Liver (tissue), 9 donors: ENCODE results near the gene GPR61. TPM values are rescaled to one million over a fixed set of nuclear protein-coding genes. Genes with fewer than 3 reads are reported as not detected.

Source experiments
- DNase-seq: peaks from one replicate; pipeline ENCODE4 v3.0.0-alpha.2; 2017; ENCODE audit warnings: low spot score
- H3K27ac ChIP-seq, 2 donors: one replicate each; pipeline ENCODE4 v1.7.0; 2013; ENCODE audit warnings: inconsistent platforms in 2 of 2, low read length in 2 of 2, control low read depth in 1 of 2, low read depth in 1 of 2, mild to moderate bottlenecking in 1 of 2
- H3K27me3 ChIP-seq, 4 donors: one replicate each; pipeline versions ENCODE4 v1.6.1 to v1.7.0; 2013; ENCODE audit warnings: low read length in 3 of 4, inconsistent platforms in 1 of 4, mild to moderate bottlenecking in 1 of 4, moderate library complexity in 1 of 4; ENCODE audit not compliant: control insufficient read depth in 4 of 4, insufficient read depth in 4 of 4
- H3K36me3 ChIP-seq, 4 donors: one replicate each; pipeline versions ENCODE4 v1.6.1 to v1.7.0; 2013; ENCODE audit warnings: low read length in 3 of 4, mild to moderate bottlenecking in 3 of 4, low read depth in 1 of 4, moderate library complexity in 1 of 4; ENCODE audit not compliant: control insufficient read depth in 4 of 4, insufficient read depth in 3 of 4
- H3K4me1 ChIP-seq, 4 donors: one replicate each; pipeline versions ENCODE4 v1.6.1 to v1.7.0; 2013; ENCODE audit warnings: low read length in 3 of 4, mild to moderate bottlenecking in 3 of 4, moderate library complexity in 1 of 4; ENCODE audit not compliant: control insufficient read depth in 4 of 4, insufficient read depth in 4 of 4
- H3K4me3 ChIP-seq, 3 donors: one replicate each; pipeline versions ENCODE4 v1.6.1 to v1.7.0; 2013; ENCODE audit warnings: low read length in 3 of 3, control low read depth in 1 of 3, low read depth in 1 of 3, mild to moderate bottlenecking in 1 of 3
- H3K9ac ChIP-seq, 2 donors: one replicate each; pipeline ENCODE4 v1.7.0; 2013; ENCODE audit warnings: low read length in 2 of 2, mild to moderate bottlenecking in 2 of 2, moderate library complexity in 2 of 2, control low read depth in 1 of 2, low read depth in 1 of 2
- H3K9me3 ChIP-seq, 4 donors: one replicate each; pipeline versions ENCODE4 v1.6.1 to v1.7.0; 2013; ENCODE audit warnings: low read length in 3 of 4; ENCODE audit not compliant: control insufficient read depth in 4 of 4
- EGR1 ChIP-seq, 2 donors: IDR thresholded peaks; 2 replicates each; pipeline ENCODE4 v1.6.1; 2016 to 2018; ENCODE audit warnings: antibody characterized with exemption in 2 of 2, low read depth in 2 of 2
- FOXA2 ChIP-seq: IDR thresholded peaks from 2 replicates; pipeline ENCODE4 v1.6.1; 2016; ENCODE audit warnings: antibody characterized with exemption
- HNF4A ChIP-seq, 2 donors: conservative IDR thresholded peaks; 2 replicates each; pipeline ENCODE4 v1.6.1; 2016; ENCODE audit warnings: antibody characterized with exemption in 2 of 2, mild to moderate bottlenecking in 2 of 2
- HNF4G ChIP-seq: IDR thresholded peaks from 2 replicates; pipeline ENCODE4 v1.6.1; 2016; ENCODE audit warnings: antibody characterized with exemption
- JUND ChIP-seq, 2 donors: IDR thresholded peaks; 2 replicates each; pipeline ENCODE4 v1.6.1; 2016; ENCODE audit warnings: antibody characterized with exemption in 2 of 2
- NR2F2 ChIP-seq: IDR thresholded peaks from 2 replicates; pipeline ENCODE4 v1.6.1; 2016; ENCODE audit warnings: antibody characterized with exemption
- RAD21 ChIP-seq, 2 donors: IDR thresholded peaks; 2 replicates each; pipeline ENCODE4 v1.6.1; 2016; ENCODE audit warnings: antibody characterized with exemption in 2 of 2, mild to moderate bottlenecking in 2 of 2
- RXRA ChIP-seq, 2 donors: IDR thresholded peaks; 2 replicates each; pipeline ENCODE4 v1.6.1; 2017 to 2018; ENCODE audit warnings: antibody characterized with exemption in 2 of 2, mild to moderate bottlenecking in 1 of 2
- YY1 ChIP-seq: IDR thresholded peaks from 2 replicates; pipeline ENCODE4 v1.6.1; 2016; ENCODE audit warnings: antibody characterized with exemption, mild to moderate bottlenecking
- WGBS: extraction: QIAGEN DNeasy Blood & Tissue Kit; methylation state at CpG from one replicate; pipeline ENCODE4 v1.1.7; 2013; 5-methylcytosine and 5-hydroxymethylcytosine counted together
- polyA plus RNA-seq, 2 donors: library from polyadenylated mRNA; stranded (reverse) in 1 of 2; unstranded in 1 of 2; fragments of 200-250 nt in 1 of 2; fragments of >200 nt in 1 of 2; fragmentation: Nextera tagmentation in 1 of 2; extraction: Ambion mirVana in 1 of 2; gene quantifications; one replicate each; pipeline versions ENCODE4 v1.2.1 to v1.2.3, GENCODE V29; 2013 to 2015
- total RNA-seq, 2 donors: library from RNA; depleted of rRNA; stranded (reverse); fragments of >200 nt; gene quantifications; one replicate each; pipeline ENCODE4 v1.2.3, GENCODE V29; 2014
- TF ChIP-seq, protein P1 (sequence below): IDR thresholded peaks from 2 replicates; pipeline ENCODE4 v1.6.1; 2016; ENCODE audit warnings: antibody characterized with exemption
- TF ChIP-seq, protein P2 (sequence below): IDR thresholded peaks from 2 replicates; pipeline ENCODE4 v1.6.1; 2016; ENCODE audit warnings: antibody characterized with exemption
- TF ChIP-seq, protein P3 (sequence below): IDR thresholded peaks from 2 replicates; pipeline ENCODE4 v1.6.1; 2016; ENCODE audit warnings: antibody characterized with exemption
- TF ChIP-seq, protein P4 (sequence below): fragments of 150-350 bp; IDR thresholded peaks from 2 replicates; pipeline ENCODE4 v1.5.1; 2017; ENCODE audit warnings: improper control_type of control experiment, low read depth, low read length; ENCODE audit not compliant: missing input control
- donor health status: healthy.
- donor health status: healthy.
- donor health status: healthy.
- donor health status: healthy.
- donor health status: healthy.

Gene GPR61
- total and polyA plus RNA-seq, 4 donors, result 0.32 TPM; not detected in 3

DNA sequence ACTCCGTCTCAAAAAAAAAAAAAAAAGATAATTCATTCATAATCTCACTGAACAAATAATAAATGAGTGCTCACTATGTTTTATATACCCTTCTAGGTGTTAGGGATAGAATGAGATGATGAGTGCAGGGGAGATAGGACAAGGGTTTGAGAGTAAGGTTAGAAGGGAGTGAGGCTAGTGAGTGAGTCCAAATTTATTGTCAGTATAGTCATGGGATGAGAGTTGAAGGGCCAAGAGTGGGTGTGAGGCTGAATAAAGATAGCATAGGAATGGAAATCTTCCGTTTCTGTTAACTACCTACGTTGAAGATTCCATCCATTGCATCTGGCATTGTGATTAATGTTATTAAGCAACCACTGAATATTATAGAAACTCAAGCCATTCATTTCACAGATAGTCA lies 25.6 kb downstream of the GPR61 start (continued):
- TF ChIP-seq, protein P1, sequence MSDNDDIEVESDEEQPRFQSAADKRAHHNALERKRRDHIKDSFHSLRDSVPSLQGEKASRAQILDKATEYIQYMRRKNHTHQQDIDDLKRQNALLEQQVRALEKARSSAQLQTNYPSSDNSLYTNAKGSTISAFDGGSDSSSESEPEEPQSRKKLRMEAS, result no peak
- TF ChIP-seq, protein P2, sequence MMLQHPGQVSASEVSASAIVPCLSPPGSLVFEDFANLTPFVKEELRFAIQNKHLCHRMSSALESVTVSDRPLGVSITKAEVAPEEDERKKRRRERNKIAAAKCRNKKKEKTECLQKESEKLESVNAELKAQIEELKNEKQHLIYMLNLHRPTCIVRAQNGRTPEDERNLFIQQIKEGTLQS, result no peak
- TF ChIP-seq RXRA (IDR thresholded peaks at IDR 0.05), result no peak
- TF ChIP-seq EGR1 (IDR thresholded peaks at IDR 0.05; ENCODE audit: low read depth in 2 of 2), result no peak
- TF ChIP-seq, protein P3, sequence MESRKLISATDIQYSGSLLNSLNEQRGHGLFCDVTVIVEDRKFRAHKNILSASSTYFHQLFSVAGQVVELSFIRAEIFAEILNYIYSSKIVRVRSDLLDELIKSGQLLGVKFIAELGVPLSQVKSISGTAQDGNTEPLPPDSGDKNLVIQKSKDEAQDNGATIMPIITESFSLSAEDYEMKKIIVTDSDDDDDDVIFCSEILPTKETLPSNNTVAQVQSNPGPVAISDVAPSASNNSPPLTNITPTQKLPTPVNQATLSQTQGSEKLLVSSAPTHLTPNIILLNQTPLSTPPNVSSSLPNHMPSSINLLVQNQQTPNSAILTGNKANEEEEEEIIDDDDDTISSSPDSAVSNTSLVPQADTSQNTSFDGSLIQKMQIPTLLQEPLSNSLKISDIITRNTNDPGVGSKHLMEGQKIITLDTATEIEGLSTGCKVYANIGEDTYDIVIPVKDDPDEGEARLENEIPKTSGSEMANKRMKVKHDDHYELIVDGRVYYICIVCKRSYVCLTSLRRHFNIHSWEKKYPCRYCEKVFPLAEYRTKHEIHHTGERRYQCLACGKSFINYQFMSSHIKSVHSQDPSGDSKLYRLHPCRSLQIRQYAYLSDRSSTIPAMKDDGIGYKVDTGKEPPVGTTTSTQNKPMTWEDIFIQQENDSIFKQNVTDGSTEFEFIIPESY, result no peak
- no peak for TF ChIP-seq FOXA2
- no peak for TF ChIP-seq JUND (IDR thresholded peaks at IDR 0.05)

DNA sequence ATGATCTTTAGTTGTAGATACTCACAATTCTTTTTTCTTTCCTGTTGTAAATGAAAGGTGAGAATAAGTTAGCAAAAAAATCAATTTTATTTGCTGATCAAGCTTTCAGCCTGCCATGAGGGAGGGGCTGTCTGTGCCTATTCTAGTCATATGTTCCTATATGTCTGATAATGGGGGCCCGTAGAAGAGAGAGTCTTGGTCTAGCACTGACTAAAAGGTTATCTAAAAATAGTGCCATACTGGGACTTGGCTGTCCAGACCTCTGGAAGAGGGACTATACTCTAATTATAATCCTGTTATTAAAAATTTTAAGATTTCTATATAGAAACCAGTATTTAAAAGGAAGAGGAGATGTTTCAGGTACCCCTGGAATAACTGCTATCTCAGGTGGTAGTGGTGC lies 27.3 kb downstream of the GPR61 start:
- 80% methylated on average over 1 of the region's 1 CpG for WGBS
- TF ChIP-seq HNF4A (conservative IDR thresholded peaks at IDR 0.05) (no peak), RAD21 (IDR thresholded peaks at IDR 0.05) (no peak), HNF4G (no peak), YY1 (no peak), EGR1 (IDR thresholded peaks at IDR 0.05; ENCODE audit: low read depth in 2 of 2) (no peak), NR2F2 (no peak)
- TF ChIP-seq, protein P3, result no peak
- TF ChIP-seq, protein P4, sequence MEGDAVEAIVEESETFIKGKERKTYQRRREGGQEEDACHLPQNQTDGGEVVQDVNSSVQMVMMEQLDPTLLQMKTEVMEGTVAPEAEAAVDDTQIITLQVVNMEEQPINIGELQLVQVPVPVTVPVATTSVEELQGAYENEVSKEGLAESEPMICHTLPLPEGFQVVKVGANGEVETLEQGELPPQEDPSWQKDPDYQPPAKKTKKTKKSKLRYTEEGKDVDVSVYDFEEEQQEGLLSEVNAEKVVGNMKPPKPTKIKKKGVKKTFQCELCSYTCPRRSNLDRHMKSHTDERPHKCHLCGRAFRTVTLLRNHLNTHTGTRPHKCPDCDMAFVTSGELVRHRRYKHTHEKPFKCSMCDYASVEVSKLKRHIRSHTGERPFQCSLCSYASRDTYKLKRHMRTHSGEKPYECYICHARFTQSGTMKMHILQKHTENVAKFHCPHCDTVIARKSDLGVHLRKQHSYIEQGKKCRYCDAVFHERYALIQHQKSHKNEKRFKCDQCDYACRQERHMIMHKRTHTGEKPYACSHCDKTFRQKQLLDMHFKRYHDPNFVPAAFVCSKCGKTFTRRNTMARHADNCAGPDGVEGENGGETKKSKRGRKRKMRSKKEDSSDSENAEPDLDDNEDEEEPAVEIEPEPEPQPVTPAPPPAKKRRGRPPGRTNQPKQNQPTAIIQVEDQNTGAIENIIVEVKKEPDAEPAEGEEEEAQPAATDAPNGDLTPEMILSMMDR, result no peak
- TF ChIP-seq, protein P2, result no peak
- peaks cover 11 to 40% (median 39%) of the 10 kb centered on the region in 4 donors for H3K4me1 ChIP-seq
- H3K9ac ChIP-seq, result no peak overlapping the region
- H3K4me3 ChIP-seq, result no peak overlapping the region
- H3K27ac ChIP-seq, result no peak overlapping the region
- no peaks in the 10 kb centered on the region for H3K36me3 ChIP-seq
- H3K9me3 ChIP-seq, result no peaks in the 10 kb centered on the region
- H3K27me3 ChIP-seq, result no peaks in the 10 kb centered on the region
- DNase-seq, result no peak
